SK-N-MC (cell line): ENCODE data around the gene PRLHR.

ENCODE experiments used
- DNase-seq: peaks from one replicate; pipeline ENCODE4 v3.0.0-alpha.2; 2011; ENCODE audit warnings: low read depth, low spot score
- H3K27ac ChIP-seq: fragments of 200-600 bp; sonication (generic); 2 replicates; pipeline ENCODE4 v1.5.1; 2016; ENCODE audit warnings: mixed run types
- H3K36me3 ChIP-seq: fragments of 200-600 bp; sonication (generic); 2 replicates; pipeline ENCODE4 v1.6.1; 2017; ENCODE audit warnings: antibody characterized with exemption, low read length, mixed read lengths; ENCODE audit not compliant: insufficient read depth
- H3K4me3 ChIP-seq: fragments of 200-600 bp; sonication (generic); 2 replicates; pipeline ENCODE4 v1.5.1; 2016
- H3K9ac ChIP-seq: fragments of 200-600 bp; sonication (generic); 2 replicates; pipeline ENCODE4 v1.8.0; 2017; ENCODE audit warnings: mixed run types, mixed read lengths; ENCODE audit not compliant: insufficient read length
- H3K9me3 ChIP-seq: fragments of 200-600 bp; sonication (generic); 2 replicates; pipeline ENCODE4 v1.6.1; 2017; ENCODE audit warnings: low read depth, mild to moderate bottlenecking, antibody characterized with exemption, low read length, moderate library complexity, mixed read lengths
- EZH2 ChIP-seq: fragments of 200-600 bp; sonication (generic); IDR thresholded peaks from one replicate; pipeline ENCODE4 v1.6.1; 2017; ENCODE audit warnings: antibody characterized with exemption
- FOXP2 ChIP-seq: optimal IDR thresholded peaks from 2 replicates; pipeline ENCODE3; 2011; ENCODE audit warnings: mild to moderate bottlenecking, moderate library complexity; ENCODE audit not compliant: insufficient read depth; ENCODE audit errors: extremely low read length, control extremely low read depth
- POLR2AphosphoS5 ChIP-seq: IDR thresholded peaks from 2 replicates; pipeline ENCODE4 v1.6.1; 2012; ENCODE audit warnings: mild to moderate bottlenecking, low read depth, low read length, borderline replicate concordance

The PRLHR gene

GRCh38 chr10:118542745-118543144, 52.7 kb downstream of the PRLHR start:
- no peak overlapping the region for H3K4me3 ChIP-seq
- H3K9ac ChIP-seq: no peak overlapping the region
- no peak overlapping the region for H3K27ac ChIP-seq
- no peaks in the 10 kb centered on the region for H3K9me3 ChIP-seq
- no peaks in the 10 kb centered on the region for H3K36me3 ChIP-seq
- TF ChIP-seq POLR2AphosphoS5 (no peak), EZH2 (no peak), FOXP2 (no peak)
- DNase-seq: no peak

- no peak overlapping the region for H3K9ac ChIP-seq
- DNase-seq: no peak
- H3K4me3 ChIP-seq: no peak overlapping the region
- TF ChIP-seq POLR2AphosphoS5: no peak
- TF ChIP-seq FOXP2: no peak
- TF ChIP-seq EZH2: no peak
- H3K27ac ChIP-seq: no peak overlapping the region
- no peaks in the 10 kb centered on the region for H3K9me3 ChIP-seq
- no peaks in the 10 kb centered on the region for H3K36me3 ChIP-seq
Measured at GRCh38 chr10:118542205-118542604, 53.2 kb downstream of the PRLHR start.

GRCh38 chr10:118541718-118542117, 53.7 kb downstream of the PRLHR start:
- H3K4me3 ChIP-seq: no peak overlapping the region
- TF ChIP-seq FOXP2 (no peak), POLR2AphosphoS5 (no peak), EZH2 (no peak)
- H3K9ac ChIP-seq: no peak overlapping the region
- no peaks in the 10 kb centered on the region for H3K9me3 ChIP-seq
- DNase-seq: no peak
- H3K27ac ChIP-seq: no peak overlapping the region
- no peaks in the 10 kb centered on the region for H3K36me3 ChIP-seq
